ENCODE results near the gene TMEM221.

DNA sequence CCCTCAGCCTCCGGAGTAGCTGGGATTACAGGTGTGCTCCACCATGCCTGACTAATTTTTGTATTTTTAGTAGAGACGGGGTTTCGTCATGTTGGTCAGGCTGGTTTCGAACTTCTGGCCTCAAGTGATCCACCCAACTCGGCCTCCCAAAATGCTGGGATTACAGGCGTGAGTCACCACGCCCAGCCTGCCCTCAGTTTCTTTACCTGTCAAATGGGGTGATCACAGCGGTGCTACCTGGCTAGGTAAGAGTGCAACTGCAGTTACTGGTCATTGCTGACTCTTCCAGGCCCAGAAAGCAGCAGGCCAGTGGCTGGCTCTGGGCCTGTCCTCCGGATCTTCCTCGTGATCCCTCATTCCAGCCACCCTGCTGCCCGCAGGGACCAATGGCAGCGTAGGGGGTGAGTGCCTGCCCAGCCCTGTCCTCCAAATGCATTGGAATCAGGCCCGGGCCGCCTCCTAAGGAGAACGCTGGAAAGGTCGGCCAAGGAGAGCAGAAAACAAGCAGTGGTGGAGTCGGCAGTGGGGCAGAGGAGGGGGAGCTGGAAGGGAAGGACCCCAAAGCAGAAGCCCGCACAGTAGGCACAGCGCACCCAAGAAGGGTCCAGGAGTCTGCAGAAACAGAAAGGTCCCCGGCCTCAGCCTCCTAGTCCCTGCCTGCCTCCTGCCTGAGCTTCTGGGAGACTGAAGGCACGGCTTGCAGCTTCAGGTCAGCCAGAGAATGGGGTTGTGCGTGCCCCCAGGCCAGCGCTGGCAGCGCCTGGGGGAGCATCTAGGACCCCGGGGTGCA, 20.0 kb upstream of the TMEM221 start:
- TF ChIP-seq CTCF (IDR thresholded peaks at IDR 0.05) (no peak), EP300 (IDR thresholded peaks at IDR 0.05; ENCODE audit: low read depth) (no peak)
